PFSK-1 (cell line): ENCODE results near the gene OR6M1.

Source experiments
- FOXP2 ChIP-seq: optimal IDR thresholded peaks from 2 replicates; pipeline ENCODE3; 2011; ENCODE audit warnings: borderline replicate concordance, control low read depth, inconsistent platforms; ENCODE audit not compliant: insufficient read depth; ENCODE audit errors: extremely low read length, extremely low read depth
- POLR2AphosphoS5 ChIP-seq: IDR thresholded peaks from 2 replicates; pipeline ENCODE4 v1.6.1; 2012; ENCODE audit warnings: low read depth, mild to moderate bottlenecking, control low read depth, low read length, moderate library complexity
- REST ChIP-seq, 2 experiments: IDR thresholded peaks; 2 replicates each; pipeline versions ENCODE4 v1.6.1 to v1.8.0; 2011 to 2012; ENCODE audit warnings: low read depth in 2 of 2, low read length in 2 of 2, control low read depth in 1 of 2, inconsistent platforms in 1 of 2, mild to moderate bottlenecking in 1 of 2, moderate library complexity in 1 of 2; ENCODE audit not compliant: insufficient read depth in 1 of 2
- SIN3A ChIP-seq: IDR thresholded peaks from 2 replicates; pipeline ENCODE4 v1.6.1; 2012; ENCODE audit warnings: mild to moderate bottlenecking, low read length, moderate library complexity, borderline replicate concordance; ENCODE audit not compliant: insufficient read depth
- TAF1 ChIP-seq: IDR thresholded peaks from 2 replicates; pipeline ENCODE4 v1.6.1; 2012; ENCODE audit warnings: low read length, control low read depth, borderline replicate concordance; ENCODE audit not compliant: insufficient read depth

Gene OR6M1

GRCh38 chr11:123773959-123774358, 32.2 kb downstream of the OR6M1 start:
- TF ChIP-seq REST (IDR thresholded peaks at IDR 0.05; ENCODE audit: insufficient read depth in 1 of 2, low read depth in 2 of 2, low read length in 2 of 2) (no peak), TAF1 (no peak), SIN3A (no peak), POLR2AphosphoS5 (no peak), FOXP2 (no peak)

GRCh38 chr11:123773026-123773425, 33.1 kb downstream of the OR6M1 start:
- no peak for TF ChIP-seq REST (IDR thresholded peaks at IDR 0.05; ENCODE audit: insufficient read depth in 1 of 2, low read depth in 2 of 2, low read length in 2 of 2)
- TF ChIP-seq SIN3A, result no peak
- TF ChIP-seq POLR2AphosphoS5, result no peak
- no peak for TF ChIP-seq TAF1
- no peak for TF ChIP-seq FOXP2

GRCh38 chr11:123771664-123772063, 34.5 kb downstream of the OR6M1 start:
- TF ChIP-seq REST (IDR thresholded peaks at IDR 0.05; ENCODE audit: insufficient read depth in 1 of 2, low read depth in 2 of 2, low read length in 2 of 2), result no peak
- TF ChIP-seq TAF1, result no peak
- TF ChIP-seq SIN3A, result no peak
- TF ChIP-seq POLR2AphosphoS5, result no peak
- no peak for TF ChIP-seq FOXP2

- TF ChIP-seq POLR2AphosphoS5 (no peak), TAF1 (no peak), FOXP2 (no peak), SIN3A (no peak), REST (IDR thresholded peaks at IDR 0.05; ENCODE audit: insufficient read depth in 1 of 2, low read depth in 2 of 2, low read length in 2 of 2) (no peak)
These were observed 35.4 kb downstream of the OR6M1 start for GRCh38 chr11:123770712-123771111.

- TF ChIP-seq SIN3A, result no peak
- TF ChIP-seq REST (IDR thresholded peaks at IDR 0.05; ENCODE audit: insufficient read depth in 1 of 2, low read depth in 2 of 2, low read length in 2 of 2), result no peak
- no peak for TF ChIP-seq FOXP2
- TF ChIP-seq POLR2AphosphoS5, result no peak
- TF ChIP-seq TAF1, result no peak
These were observed 40.5 kb downstream of the OR6M1 start for GRCh38 chr11:123765601-123766000.
